Choroid plexus epithelial cell (primary cell): ENCODE measurements around the gene CTDSP2.
"Not testable (repeated sequence)": the region's sequence is repeated elsewhere in the genome, so short reads cannot be mapped to it uniquely, and the experiment has no call there.

Source experiments
- DNase-seq: peaks from one replicate; pipeline ENCODE4 v3.0.0-alpha.2; 2010; ENCODE audit warnings: low read depth
- H3K4me3 ChIP-seq: 2 replicates; pipeline ENCODE4 v1.5.1; 2011; ENCODE audit warnings: low read depth, mild to moderate bottlenecking, control low read depth, low read length, moderate library complexity
- CTCF ChIP-seq: conservative IDR thresholded peaks from 2 replicates; pipeline ENCODE4 v1.5.1; 2011; ENCODE audit warnings: low read depth, mild to moderate bottlenecking, control low read depth, inconsistent platforms, low read length, moderate library complexity

CTDSP2 gene

GRCh38 chr12:57779736-57780135 lies 66.8 kb downstream of the CTDSP2 start:
- no peak overlapping the region for H3K4me3 ChIP-seq
- TF ChIP-seq CTCF: no peak
- DNase-seq: no peak

GRCh38 chr12:57777911-57778310 lies 68.6 kb downstream of the CTDSP2 start:
- no peak for DNase-seq
- no peak for TF ChIP-seq CTCF
- no peak overlapping the region for H3K4me3 ChIP-seq

GRCh38 chr12:57777367-57777766 lies 69.2 kb downstream of the CTDSP2 start:
- H3K4me3 ChIP-seq: no peak overlapping the region
- no peak for DNase-seq
- no peak for TF ChIP-seq CTCF

- DNase-seq: no peak
- no peak for TF ChIP-seq CTCF
- no peak overlapping the region for H3K4me3 ChIP-seq
These were observed 70.3 kb downstream of the CTDSP2 start for GRCh38 chr12:57776247-57776587.

GRCh38 chr12:57775563-57776246 lies 70.8 kb downstream of the CTDSP2 start:
- no peak for DNase-seq
- H3K4me3 ChIP-seq: no peak overlapping the region
- no peak for TF ChIP-seq CTCF

- DNase-seq: no peak
- no peak overlapping the region for H3K4me3 ChIP-seq
- no peak for TF ChIP-seq CTCF
These were observed 71.5 kb downstream of the CTDSP2 start for GRCh38 chr12:57775044-57775443.

GRCh38 chr12:57774634-57775033 lies 71.9 kb downstream of the CTDSP2 start:
- H3K4me3 ChIP-seq, DNase-seq: not testable (repeated sequence)
